K562 (cell line): Measurements from ENCODE around the gene ZBTB44. TPM values are rescaled to one million over a fixed set of nuclear protein-coding genes. Genes with fewer than 3 reads are reported as not detected.

Experiments used
- ATAC-seq: fragments of 200-7000 bp; cut with Tn5 transposase; 3 replicates; pipeline ENCODE4 v1.9.1; 2020; ENCODE audit warnings: moderate library complexity
- BruUV-seq: library from RNA; stranded (reverse); fragments of 400-500 nt; replicated peaks from 2 replicates; lab custom pipeline; 2021; lab: Mats Ljungman, UMichigan
- CTCF ChIA-PET: fragments of 300-600 bp; formaldehyde crosslinking; extraction: SDS; loops from one replicate; lab custom pipeline; 2021; ENCODE audit warnings: low intra/inter-chr PET ratio; lab: Yijun Ruan, JAX
- POLR2A ChIA-PET: fragments of 300-600, 350-650 bp; sonication (Branson Sonifier 250); formaldehyde crosslinking; extraction: SDS; loops from one replicate; lab custom pipeline; 2021; ENCODE audit warnings: antibody characterized with exemption, inconsistent platforms; lab: Yijun Ruan, JAX
- DNase-seq, 4 experiments: peaks; one replicate each; pipeline versions ENCODE4 v3.0.0 to v3.0.0-alpha.2; 2011 to 2018; ENCODE audit warnings: low spot score in 3 of 4, mixed read lengths in 3 of 4; ENCODE audit errors: extremely low read depth in 1 of 4
- FAIRE-seq: peaks from 2 replicates; lab custom pipeline; 2011; peaks lifted over from hg19 to GRCh38; lab: Jason Lieb, UNC
- H2AFZ ChIP-seq: 2 replicates; pipeline ENCODE4 v1.6.0; 2011; ENCODE audit warnings: low read depth, low read length, control low read depth, inconsistent platforms
- H3K27ac ChIP-seq: fragments of 200-600 bp; 3 replicates; pipeline ENCODE4 v1.8.0; 2011; ENCODE audit warnings: low read depth, mild to moderate bottlenecking, control low read depth, inconsistent platforms, low read length, moderate library complexity, mixed read lengths; ENCODE audit errors: extremely low read depth
- H3K27me3 ChIP-seq, 2 experiments: fragments of 300-600 bp in 1 of 2; 2 replicates in 1 of 2; 3 replicates in 1 of 2; pipeline versions ENCODE4 v1.6.0 to v1.8.0; 2011; ENCODE audit warnings: inconsistent platforms in 2 of 2, low read length in 2 of 2, mild to moderate bottlenecking in 1 of 2, mixed read lengths in 1 of 2, moderate library complexity in 1 of 2; ENCODE audit not compliant: control insufficient read depth in 2 of 2, insufficient read depth in 2 of 2
- H3K36me3 ChIP-seq: fragments of 300-600 bp; 3 replicates; pipeline ENCODE4 v1.8.0; 2011; ENCODE audit warnings: mild to moderate bottlenecking, low read length, inconsistent platforms; ENCODE audit not compliant: control insufficient read depth, insufficient read depth
- H3K4me1 ChIP-seq, 2 experiments: fragments of 200-600 bp in 1 of 2; replicated peaks in 1 of 2; 2 replicates in 1 of 2; 3 replicates in 1 of 2; pipeline versions ENCODE4 v1.5.1 to v1.8.0; 2011; ENCODE audit warnings: inconsistent platforms in 2 of 2, low read length in 2 of 2, mild to moderate bottlenecking in 1 of 2, mixed read lengths in 1 of 2, moderate library complexity in 1 of 2; ENCODE audit not compliant: control insufficient read depth in 2 of 2, insufficient read depth in 2 of 2
- H3K4me2 ChIP-seq: 2 replicates; pipeline ENCODE4 v1.6.1; 2011; ENCODE audit warnings: low read length, control low read depth, inconsistent platforms, mixed read lengths; ENCODE audit not compliant: insufficient read depth
- H3K4me3 ChIP-seq: fragments of 200-600 bp; sonication (generic), shearing (Covaris generic); 2 replicates; pipeline ENCODE4 v1.5.1; 2016; ENCODE audit warnings: control low read depth, inconsistent platforms
- H3K79me2 ChIP-seq: fragments of 200-600 bp; 3 replicates; pipeline ENCODE4 v1.8.0; 2011; ENCODE audit warnings: low read length, inconsistent platforms; ENCODE audit not compliant: control insufficient read depth, insufficient read depth
- H3K9ac ChIP-seq, 2 experiments: 2 replicates each; pipeline versions ENCODE4 v1.6.0 to v1.6.1; 2011; ENCODE audit warnings: low read depth in 2 of 2, low read length in 2 of 2, control low read depth in 1 of 2, inconsistent platforms in 1 of 2, mild to moderate bottlenecking in 1 of 2, mixed read lengths in 1 of 2; ENCODE audit not compliant: insufficient read depth in 1 of 2
- H3K9me1 ChIP-seq: one replicate; pipeline ENCODE4 v1.6.0; 2011; ENCODE audit warnings: inconsistent platforms, mild to moderate bottlenecking, low read length, moderate library complexity; ENCODE audit not compliant: control insufficient read depth, insufficient read depth
- H3K9me3 ChIP-seq: replicated peaks from 2 replicates; pipeline ENCODE4 v1.5.1; 2011; ENCODE audit warnings: low read depth, low read length, inconsistent platforms; ENCODE audit not compliant: control insufficient read depth, insufficient read depth
- H4K20me1 ChIP-seq: replicated peaks from 2 replicates; pipeline ENCODE4 v1.6.1; 2011; ENCODE audit warnings: low read length, inconsistent platforms, mixed read lengths; ENCODE audit not compliant: control insufficient read depth, insufficient read depth
- BACH1 ChIP-seq: fragments of 200-800 bp; sonication (Bioruptor generic); IDR thresholded peaks from 2 replicates; pipeline ENCODE4 v1.6.1; 2016; ENCODE audit warnings: missing genetic modification characterization, missing compliant biosample characterization
- CEBPB ChIP-seq: fragments of 450-650 bp; IDR thresholded peaks from 2 replicates; pipeline ENCODE4 v1.6.1; 2016; ENCODE audit warnings: missing genetic modification characterization, missing compliant biosample characterization
- HNRNPK ChIP-seq: fragments of 200-400 bp; formaldehyde crosslinking; IDR thresholded peaks from one replicate; pipeline ENCODE4 v1.6.1; 2018; ENCODE audit warnings: mild to moderate bottlenecking, low read depth, low read length; ENCODE audit not compliant: poor library complexity, severe bottlenecking
- KDM4B ChIP-seq, 2 experiments: fragments of 450-650 bp in 1 of 2; sonication (generic) in 1 of 2; IDR thresholded peaks; 2 replicates each; pipeline ENCODE4 v1.6.1; 2016 to 2017; ENCODE audit warnings: borderline replicate concordance in 2 of 2, antibody characterized with exemption in 1 of 2, low read depth in 1 of 2, mild to moderate bottlenecking in 1 of 2
- NFIC ChIP-seq: fragments of 450-650 bp; IDR thresholded peaks from 2 replicates; pipeline ENCODE4 v1.6.1; 2017; ENCODE audit warnings: mild to moderate bottlenecking, inconsistent platforms
- PURB ChIP-seq: sonication (generic); formaldehyde crosslinking; IDR thresholded peaks from 2 replicates; pipeline ENCODE4 v1.9.0; 2021; ENCODE audit warnings: low read depth, mild to moderate bottlenecking, missing genetic modification reagents
- PYGO2 ChIP-seq: fragments of 450-650 bp; IDR thresholded peaks from 2 replicates; pipeline ENCODE4 v1.6.1; 2016; ENCODE audit warnings: mild to moderate bottlenecking, missing genetic modification characterization, moderate library complexity, missing compliant biosample characterization
- RBM15 ChIP-seq: fragments of 200-400 bp; formaldehyde crosslinking; IDR thresholded peaks from 2 replicates; pipeline ENCODE4 v1.6.1; 2018; ENCODE audit warnings: mild to moderate bottlenecking, low read length, moderate library complexity; ENCODE audit not compliant: insufficient read depth
- SREBF2 ChIP-seq: sonication (generic); formaldehyde crosslinking; IDR thresholded peaks from 2 replicates; pipeline ENCODE4 v1.4.0; 2020; ENCODE audit warnings: mild to moderate bottlenecking, missing genetic modification reagents
- ZNF324 ChIP-seq: fragments of 250-450 bp; sonication (Bioruptor Pico); IDR thresholded peaks from 2 replicates; pipeline ENCODE4 v1.4.0; 2020; ENCODE audit warnings: mild to moderate bottlenecking
- ZNF79 ChIP-seq: fragments of 250-450 bp; sonication (Bioruptor Pico); IDR thresholded peaks from 2 replicates; pipeline ENCODE4 v1.4.0; 2020; ENCODE audit warnings: low read depth, mild to moderate bottlenecking, moderate library complexity
- WGBS: fragments of 100-300 bp; shearing (Covaris generic); methylation state at CpG from one replicate; pipeline ENCODE4 v1.1.6; 2016; ENCODE audit warnings: low coverage, mixed read lengths; ENCODE audit not compliant: insufficient coverage; ENCODE audit errors: missing lambda C conversion rate; 5-methylcytosine and 5-hydroxymethylcytosine counted together
- in situ Hi-C: fragments of 300-500 bp; cut with MboI; formaldehyde crosslinking; loops from 4 replicates; pipeline ENCODE4 v1.15.0; 2018; ENCODE audit warnings: inconsistent platforms, mixed read lengths
- intact Hi-C: fragments of 100-400 bp; cut with micrococcal nuclease; formaldehyde crosslinking; loops from 2 replicates; pipeline ENCODE4 v1.14.2; 2022
- polyA plus RNA-seq, 8 experiments: library from polyadenylated mRNA; depleted of rRNA in 4 of 8; stranded (reverse) in 5 of 8; unstranded in 3 of 8; fragments of >200 nt; fragmentation: Nextera tagmentation in 2 of 8; fragmentation: Illumina TruSeq in 1 of 8; extraction: Ambion mirVana in 2 of 8; extraction: Trizol in 1 of 8; gene quantifications; 2 replicates each; pipeline versions ENCODE4 v1.2.1 to v1.2.3, GENCODE V29; 2011 to 2014; ENCODE audit warnings: inconsistent platforms in 1 of 8, missing spikeins in 1 of 8
- total RNA-seq, 7 experiments: library from RNA; depleted of rRNA in 6 of 7; stranded (reverse); fragments of >200 nt in 6 of 7; fragmentation: Illumina TruSeq in 2 of 7; extraction: Trizol in 2 of 7; gene quantifications; 2 replicates each; pipeline versions ENCODE4 v1.2.1 to v1.2.3, GENCODE V29; 2011 to 2021; ENCODE audit warnings: low replicate concordance in 1 of 7
- TF ChIP-seq, protein P1 (sequence below): fragments of 150-350 bp; IDR thresholded peaks from 2 replicates; pipeline ENCODE4 v1.6.1; 2014; ENCODE audit warnings: low read depth, mild to moderate bottlenecking, low read length, borderline replicate concordance
- TF ChIP-seq, protein P2 (sequence below): fragments of 450-650 bp; IDR thresholded peaks from 2 replicates; pipeline ENCODE4 v1.6.1; 2016; ENCODE audit warnings: antibody characterized with exemption
- TF ChIP-seq, protein P3 (sequence below): fragments of 250-450 bp; sonication (Bioruptor Pico); IDR thresholded peaks from 2 replicates; pipeline ENCODE4 v1.4.0; 2020; ENCODE audit warnings: mild to moderate bottlenecking, moderate library complexity, borderline replicate concordance

Gene ZBTB44
- total and polyA plus RNA-seq, 9 of the 15 experiments (the other 6 are each of a cell fraction or from before 2014, with no cell fraction given) = 4.7 to 27.1 (median 17.3) TPM

DNA sequence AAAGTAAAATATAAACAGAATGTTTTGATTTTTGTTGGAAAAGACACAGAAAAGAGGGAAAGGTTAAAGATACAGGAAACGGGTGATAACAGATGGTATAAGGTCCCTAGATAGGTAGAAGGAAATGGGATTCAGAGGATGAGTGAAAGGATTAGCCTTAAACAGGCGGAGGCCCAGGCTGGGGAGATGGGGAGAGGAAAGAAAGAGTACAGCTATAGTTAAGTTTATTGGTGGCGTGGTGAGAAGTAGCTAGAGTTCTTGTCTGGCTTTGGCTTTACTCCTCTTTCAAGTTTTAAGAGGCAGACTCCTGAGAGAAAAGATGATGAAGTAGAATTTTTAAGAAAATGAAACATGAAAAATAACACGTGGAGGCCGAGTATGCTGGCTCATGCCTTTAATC lies 13.7 kb downstream of the ZBTB44 start:
- Histone ChIP-seq H3K36me3 (no peaks in the 10 kb centered on the region), H3K4me1 (no peaks in the 10 kb centered on the region; a peak in 2 of 5 replicates), H3K4me2 (no peak overlapping the region), H2AFZ (no peak overlapping the region), H3K27me3 (no peaks in the 10 kb centered on the region), H3K79me2 (peaks cover 71% of the 10 kb centered on the region), H3K9ac (no peak overlapping the region), H3K4me3 (no peak overlapping the region), H3K9me3 (no peaks in the 10 kb centered on the region), H4K20me1 (no peaks in the 10 kb centered on the region), H3K9me1 (no peaks in the 10 kb centered on the region), H3K27ac (no peak overlapping the region)
- ChIA-PET POLR2A (interaction anchor here (1.0 to 1.4 kb wide), 3 partner anchors 9 to 12 kb away, joined by 3 to 7 read pairs (median 4); no protein-coding TSS in a partner anchor), CTCF (no interaction called here)
- BruUV-seq = no TSS peak
- no peak for FAIRE-seq
- 60% methylated on average over 5 of the region's 5 CpGs for WGBS
- in situ Hi-C loops (no loop called here), intact Hi-C loops (no loop called here)
- no peak for TF ChIP-seq SREBF2 (CRISPR knock-in tag)
- no peak for TF ChIP-seq KDM4B (IDR thresholded peaks at IDR 0.05; ENCODE audit: borderline replicate concordance in 2 of 2, low read depth in 1 of 2)
- TF ChIP-seq PURB (CRISPR knock-in tag) = no peak
- TF ChIP-seq BACH1 (tag) = no peak
- no peak for TF ChIP-seq CEBPB (tag)
- TF ChIP-seq, protein P1, sequence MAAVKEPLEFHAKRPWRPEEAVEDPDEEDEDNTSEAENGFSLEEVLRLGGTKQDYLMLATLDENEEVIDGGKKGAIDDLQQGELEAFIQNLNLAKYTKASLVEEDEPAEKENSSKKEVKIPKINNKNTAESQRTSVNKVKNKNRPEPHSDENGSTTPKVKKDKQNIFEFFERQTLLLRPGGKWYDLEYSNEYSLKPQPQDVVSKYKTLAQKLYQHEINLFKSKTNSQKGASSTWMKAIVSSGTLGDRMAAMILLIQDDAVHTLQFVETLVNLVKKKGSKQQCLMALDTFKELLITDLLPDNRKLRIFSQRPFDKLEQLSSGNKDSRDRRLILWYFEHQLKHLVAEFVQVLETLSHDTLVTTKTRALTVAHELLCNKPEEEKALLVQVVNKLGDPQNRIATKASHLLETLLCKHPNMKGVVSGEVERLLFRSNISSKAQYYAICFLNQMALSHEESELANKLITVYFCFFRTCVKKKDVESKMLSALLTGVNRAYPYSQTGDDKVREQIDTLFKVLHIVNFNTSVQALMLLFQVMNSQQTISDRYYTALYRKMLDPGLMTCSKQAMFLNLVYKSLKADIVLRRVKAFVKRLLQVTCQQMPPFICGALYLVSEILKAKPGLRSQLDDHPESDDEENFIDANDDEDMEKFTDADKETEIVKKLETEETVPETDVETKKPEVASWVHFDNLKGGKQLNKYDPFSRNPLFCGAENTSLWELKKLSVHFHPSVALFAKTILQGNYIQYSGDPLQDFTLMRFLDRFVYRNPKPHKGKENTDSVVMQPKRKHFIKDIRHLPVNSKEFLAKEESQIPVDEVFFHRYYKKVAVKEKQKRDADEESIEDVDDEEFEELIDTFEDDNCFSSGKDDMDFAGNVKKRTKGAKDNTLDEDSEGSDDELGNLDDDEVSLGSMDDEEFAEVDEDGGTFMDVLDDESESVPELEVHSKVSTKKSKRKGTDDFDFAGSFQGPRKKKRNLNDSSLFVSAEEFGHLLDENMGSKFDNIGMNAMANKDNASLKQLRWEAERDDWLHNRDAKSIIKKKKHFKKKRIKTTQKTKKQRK = no peak
- TF ChIP-seq, protein P2, sequence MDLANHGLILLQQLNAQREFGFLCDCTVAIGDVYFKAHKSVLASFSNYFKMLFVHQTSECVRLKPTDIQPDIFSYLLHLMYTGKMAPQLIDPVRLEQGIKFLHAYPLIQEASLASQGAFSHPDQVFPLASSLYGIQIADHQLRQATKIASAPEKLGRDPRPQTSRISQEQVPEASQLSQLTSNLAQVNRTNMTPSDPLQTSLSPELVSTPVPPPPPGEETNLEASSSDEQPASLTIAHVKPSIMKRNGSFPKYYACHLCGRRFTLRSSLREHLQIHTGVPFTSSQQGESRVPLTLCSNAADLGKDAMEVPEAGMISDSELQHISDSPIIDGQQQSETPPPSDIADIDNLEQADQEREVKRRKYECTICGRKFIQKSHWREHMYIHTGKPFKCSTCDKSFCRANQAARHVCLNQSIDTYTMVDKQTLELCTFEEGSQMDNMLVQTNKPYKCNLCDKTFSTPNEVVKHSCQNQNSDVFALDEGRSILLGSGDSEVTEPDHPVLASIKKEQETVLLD = no peak
- TF ChIP-seq RBM15 = no peak
- no peak for TF ChIP-seq NFIC
- TF ChIP-seq, protein P3, sequence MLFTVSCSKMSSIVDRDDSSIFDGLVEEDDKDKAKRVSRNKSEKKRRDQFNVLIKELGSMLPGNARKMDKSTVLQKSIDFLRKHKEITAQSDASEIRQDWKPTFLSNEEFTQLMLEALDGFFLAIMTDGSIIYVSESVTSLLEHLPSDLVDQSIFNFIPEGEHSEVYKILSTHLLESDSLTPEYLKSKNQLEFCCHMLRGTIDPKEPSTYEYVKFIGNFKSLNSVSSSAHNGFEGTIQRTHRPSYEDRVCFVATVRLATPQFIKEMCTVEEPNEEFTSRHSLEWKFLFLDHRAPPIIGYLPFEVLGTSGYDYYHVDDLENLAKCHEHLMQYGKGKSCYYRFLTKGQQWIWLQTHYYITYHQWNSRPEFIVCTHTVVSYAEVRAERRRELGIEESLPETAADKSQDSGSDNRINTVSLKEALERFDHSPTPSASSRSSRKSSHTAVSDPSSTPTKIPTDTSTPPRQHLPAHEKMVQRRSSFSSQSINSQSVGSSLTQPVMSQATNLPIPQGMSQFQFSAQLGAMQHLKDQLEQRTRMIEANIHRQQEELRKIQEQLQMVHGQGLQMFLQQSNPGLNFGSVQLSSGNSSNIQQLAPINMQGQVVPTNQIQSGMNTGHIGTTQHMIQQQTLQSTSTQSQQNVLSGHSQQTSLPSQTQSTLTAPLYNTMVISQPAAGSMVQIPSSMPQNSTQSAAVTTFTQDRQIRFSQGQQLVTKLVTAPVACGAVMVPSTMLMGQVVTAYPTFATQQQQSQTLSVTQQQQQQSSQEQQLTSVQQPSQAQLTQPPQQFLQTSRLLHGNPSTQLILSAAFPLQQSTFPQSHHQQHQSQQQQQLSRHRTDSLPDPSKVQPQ (CRISPR knock-in tag) = no peak
- TF ChIP-seq ZNF324 = no peak
- no peak for TF ChIP-seq ZNF79
- no peak for TF ChIP-seq PYGO2
- TF ChIP-seq HNRNPK = no peak
- no peak for DNase-seq
- no peak for ATAC-seq
